BE2C (cell line): ENCODE data around the gene MAP2K5.
A peak's percentile ranks its signal among the peaks of the same experiment; 100 is the strongest.

Experiments
- DNase-seq: peaks from one replicate; pipeline ENCODE4 v3.0.0-alpha.2; 2020
- H3K27me3 ChIP-seq: fragments of 250-450 bp; sonication (Bioruptor Pico); 2 replicates; pipeline ENCODE4 v1.5.1; 2020; ENCODE audit warnings: mild to moderate bottlenecking
- H3K36me3 ChIP-seq: fragments of 250-450 bp; sonication (Bioruptor Pico); 2 replicates; pipeline ENCODE4 v1.5.1; 2020; ENCODE audit warnings: mild to moderate bottlenecking
- H3K4me1 ChIP-seq: fragments of 250-450 bp; sonication (Bioruptor Pico); 2 replicates; pipeline ENCODE4 v1.5.1; 2020
- H3K4me3 ChIP-seq: 2 replicates; pipeline ENCODE4 v1.5.1; 2011; ENCODE audit warnings: low read depth, low read length
- H3K9me3 ChIP-seq: fragments of 250-450 bp; sonication (Bioruptor Pico); 2 replicates; pipeline ENCODE4 v1.5.1; 2020
- CTCF ChIP-seq: IDR thresholded peaks from 2 replicates; pipeline ENCODE4 v1.5.1; 2012; ENCODE audit warnings: mild to moderate bottlenecking, low read depth, low read length

Gene MAP2K5

GRCh38 chr15:67828969-67829646 lies 286.6 kb downstream of the MAP2K5 start:
- Histone ChIP-seq H3K9me3 (no peaks in the 10 kb centered on the region), H3K4me1 (no peaks in the 10 kb centered on the region), H3K27me3 (peaks cover 98% of the 10 kb centered on the region), H3K36me3 (no peaks in the 10 kb centered on the region), H3K4me3 (no peak overlapping the region)
- no peak for TF ChIP-seq CTCF
- no peak for DNase-seq

- H3K27me3 ChIP-seq: peaks cover 98% of the 10 kb centered on the region
- TF ChIP-seq CTCF: no peak
Observed at GRCh38 chr15:67829647-67830504, 287.4 kb downstream of the MAP2K5 start.

GRCh38 chr15:67831363-67831762 lies 288.9 kb downstream of the MAP2K5 start:
- Histone ChIP-seq H3K9me3 (no peaks in the 10 kb centered on the region), H3K4me3 (no peak overlapping the region), H3K4me1 (no peaks in the 10 kb centered on the region), H3K27me3 (peaks cover 96% of the 10 kb centered on the region), H3K36me3 (no peaks in the 10 kb centered on the region)
- DNase-seq: no peak
- TF ChIP-seq CTCF: no peak

More at GRCh38 chr15:67829647-67830504, 287.4 kb downstream of the MAP2K5 start:
- H3K9me3 ChIP-seq: no peaks in the 10 kb centered on the region
- no peak for DNase-seq
- no peaks in the 10 kb centered on the region for H3K36me3 ChIP-seq
- H3K4me1 ChIP-seq: no peaks in the 10 kb centered on the region
- H3K4me3 ChIP-seq: no peak overlapping the region

- DNase-seq: peak; percentile 36
- H3K36me3 ChIP-seq: no peaks in the 10 kb centered on the region
- H3K4me1 ChIP-seq: no peaks in the 10 kb centered on the region
- no peak overlapping the region for H3K4me3 ChIP-seq
- peaks cover 89% of the 10 kb centered on the region for H3K27me3 ChIP-seq
- TF ChIP-seq CTCF: peak; percentile 59
- no peaks in the 10 kb centered on the region for H3K9me3 ChIP-seq
Observed at GRCh38 chr15:67832031-67832551, 289.6 kb downstream of the MAP2K5 start.

- DNase-seq: peak; percentile 47
- Histone ChIP-seq H3K27me3 (peaks cover 79% of the 10 kb centered on the region), H3K4me3 (peak overlapping the region; percentile 42), H3K4me1 (no peaks in the 10 kb centered on the region), H3K9me3 (no peaks in the 10 kb centered on the region), H3K36me3 (no peaks in the 10 kb centered on the region)
- TF ChIP-seq CTCF: no peak
Observed at GRCh38 chr15:67832897-67833709, 290.6 kb downstream of the MAP2K5 start.
